Measurements from ENCODE around the gene GPR162.

GPR162 gene

GRCh38 chr12:6821591-6822425 lies at the start of gene GPR162:
Gene GPR162 (plus strand): TSS chr12:6821821. CDS start chr12:6823899, 2,078 bp downstream.
- DNase-seq (ENCODE audit: low read depth in 2 of 3, low spot score in 2 of 3) = no peak

GRCh38 chr12:6772331-6772695 lies 49.3 kb upstream of the GPR162 start, which contains the start of gene LAG3:
Gene LAG3 (plus strand): TSS chr12:6772520. CDS start chr12:6772853, 333 bp downstream.
- peak in 2 of 3 experiments; percentile 53 to 69 for DNase-seq (ENCODE audit: low read depth in 2 of 3, low spot score in 2 of 3)

GRCh38 chr12:6772726-6773589 lies 48.7 kb upstream of the GPR162 start:
- no peak for DNase-seq (ENCODE audit: low read depth in 2 of 3, low spot score in 2 of 3)

GRCh38 chr12:6773590-6774351 lies 47.9 kb upstream of the GPR162 start:
- peak in 1 of 3 experiments; percentile 55 for DNase-seq (ENCODE audit: low read depth in 2 of 3, low spot score in 2 of 3)

- no peak for DNase-seq (ENCODE audit: low read depth in 2 of 3, low spot score in 2 of 3)
Observed at GRCh38 chr12:6774499-6775062, 47.0 kb upstream of the GPR162 start.

GRCh38 chr12:6775185-6776174 lies 46.1 kb upstream of the GPR162 start:
- DNase-seq (ENCODE audit: low read depth in 2 of 3, low spot score in 2 of 3) = no peak

GRCh38 chr12:6777386-6777785 lies 44.2 kb upstream of the GPR162 start:
- DNase-seq (ENCODE audit: low read depth in 2 of 3, low spot score in 2 of 3) = no peak

GRCh38 chr12:6778217-6778573 lies 43.4 kb upstream of the GPR162 start:
- DNase-seq (ENCODE audit: low read depth in 2 of 3, low spot score in 2 of 3) = no peak

- DNase-seq (ENCODE audit: low read depth in 2 of 3, low spot score in 2 of 3) = peak; percentile 72 to 87 (median 75)
Observed at GRCh38 chr12:6778574-6779550, 42.8 kb upstream of the GPR162 start.

GRCh38 chr12:6779708-6780432 lies 41.8 kb upstream of the GPR162 start:
- no peak for DNase-seq (ENCODE audit: low read depth in 2 of 3, low spot score in 2 of 3)

- DNase-seq (ENCODE audit: low read depth in 2 of 3, low spot score in 2 of 3) = no peak
Observed at GRCh38 chr12:6780573-6780972, 41.0 kb upstream of the GPR162 start.

- DNase-seq (ENCODE audit: low read depth in 2 of 3, low spot score in 2 of 3) = no peak
Observed at GRCh38 chr12:6782119-6782518, 39.5 kb upstream of the GPR162 start.

GRCh38 chr12:6782850-6783566 lies 38.6 kb upstream of the GPR162 start:
- DNase-seq (ENCODE audit: low read depth in 2 of 3, low spot score in 2 of 3) = no peak

- DNase-seq (ENCODE audit: low read depth in 2 of 3, low spot score in 2 of 3) = no peak
Observed at GRCh38 chr12:6783828-6784227, 37.8 kb upstream of the GPR162 start.

GRCh38 chr12:6784296-6784695 lies 37.3 kb upstream of the GPR162 start:
- no peak for DNase-seq (ENCODE audit: low read depth in 2 of 3, low spot score in 2 of 3)

- DNase-seq (ENCODE audit: low read depth in 2 of 3, low spot score in 2 of 3) = no peak
Observed at GRCh38 chr12:6784761-6785160, 36.9 kb upstream of the GPR162 start.

GRCh38 chr12:6786416-6787094 lies 35.1 kb upstream of the GPR162 start:
- DNase-seq (ENCODE audit: low read depth in 2 of 3, low spot score in 2 of 3) = no peak
